H1 (cell line): ENCODE data around the gene ARHGEF39. TPM values are rescaled to one million over a fixed set of nuclear protein-coding genes. Genes with fewer than 3 reads are reported as not detected.

Experiments used
- CTCF ChIA-PET: fragments of 300-600 bp; sonication (Branson Sonifier 250); formaldehyde crosslinking; loops from one replicate; lab custom pipeline; 2021; ENCODE audit not compliant: partially characterized antibody; lab: Charles Lee
- POLR2A ChIA-PET: fragments of 300-600 bp; sonication (Branson Sonifier 250); formaldehyde crosslinking; loops from one replicate; lab custom pipeline; 2021; ENCODE audit warnings: inconsistent platforms; ENCODE audit not compliant: partially characterized antibody; lab: Charles Lee
- DNase-seq, 2 experiments: peaks; one replicate each; pipeline versions ENCODE4 v3.0.0 to v3.0.0-alpha.2; 2010 to 2022; ENCODE audit warnings: low spot score in 2 of 2, low read depth in 1 of 2, mixed read lengths in 1 of 2
- FAIRE-seq: peaks from 2 replicates; lab custom pipeline; 2011; peaks lifted over from hg19 to GRCh38; lab: Jason Lieb, UNC
- H2AFZ ChIP-seq: 2 replicates; pipeline ENCODE4 v1.8.1; 2012; ENCODE audit warnings: low read length, inconsistent platforms
- H2AK5ac ChIP-seq: 2 replicates; pipeline ENCODE4 v1.6.1; 2013; ENCODE audit warnings: low read depth, low read length
- H2BK120ac ChIP-seq: replicated peaks from 2 replicates; pipeline ENCODE3; 2013; ENCODE audit warnings: low read depth, low read length, inconsistent platforms
- H2BK12ac ChIP-seq: 2 replicates; pipeline ENCODE4 v1.6.1; 2013; ENCODE audit warnings: low read depth, low read length
- H2BK15ac ChIP-seq: 2 replicates; pipeline ENCODE4 v1.6.1; 2013; ENCODE audit warnings: low read length
- H2BK20ac ChIP-seq: 2 replicates; pipeline ENCODE4 v1.6.1; 2013; ENCODE audit warnings: low read length
- H2BK5ac ChIP-seq: 2 replicates; pipeline ENCODE4 v1.6.1; 2013; ENCODE audit warnings: low read depth, low read length
- H3K14ac ChIP-seq: 2 replicates; pipeline ENCODE4 v1.6.1; 2013; ENCODE audit warnings: inconsistent platforms; ENCODE audit not compliant: insufficient read length
- H3K18ac ChIP-seq: 2 replicates; pipeline ENCODE4 v1.6.1; 2013; ENCODE audit warnings: low read length; ENCODE audit errors: extremely low read depth
- H3K23ac ChIP-seq: 2 replicates; pipeline ENCODE4 v1.6.1; 2013; ENCODE audit warnings: inconsistent platforms; ENCODE audit not compliant: insufficient read length
- H3K23me2 ChIP-seq: 2 replicates; pipeline ENCODE4 v1.6.1; 2013; ENCODE audit warnings: low read depth, low read length
- H3K27ac ChIP-seq: 2 replicates; pipeline ENCODE4 v1.6.1; 2011; ENCODE audit warnings: low read depth, low read length, inconsistent platforms
- H3K27me3 ChIP-seq, 4 experiments: replicated peaks in 1 of 4; 1 replicate in 1 of 4; 2 replicates in 3 of 4; pipeline versions ENCODE4 v1.6.1 to v1.8.1; 2011 to 2013; ENCODE audit warnings: low read length in 3 of 4, mild to moderate bottlenecking in 3 of 4, inconsistent platforms in 2 of 4, mixed read lengths in 2 of 4, moderate library complexity in 1 of 4; ENCODE audit not compliant: control insufficient read depth in 3 of 4, insufficient read depth in 3 of 4; ENCODE audit errors: extremely low read depth in 1 of 4
- H3K36me3 ChIP-seq, 4 experiments: 2 replicates each; pipeline versions ENCODE4 v1.6.1 to v1.8.1; 2011 to 2013; ENCODE audit warnings: mild to moderate bottlenecking in 4 of 4, low read length in 3 of 4, moderate library complexity in 2 of 4, control low read depth in 1 of 4, inconsistent platforms in 1 of 4; ENCODE audit not compliant: insufficient read depth in 4 of 4, control insufficient read depth in 2 of 4
- H3K4ac ChIP-seq: replicated peaks from 2 replicates; pipeline ENCODE3; 2013; ENCODE audit warnings: low read length, low read depth, mixed read lengths, inconsistent platforms; ENCODE audit not compliant: insufficient read length
- H3K4me1 ChIP-seq, 4 experiments: replicated peaks in 1 of 4; 1 replicate in 1 of 4; 2 replicates in 3 of 4; pipeline versions ENCODE4 v1.6.1 to v1.8.1; 2011 to 2013; ENCODE audit warnings: low read length in 3 of 4, inconsistent platforms in 2 of 4, mixed read lengths in 1 of 4; ENCODE audit not compliant: insufficient read depth in 4 of 4, control insufficient read depth in 3 of 4
- H3K4me2 ChIP-seq, 2 experiments: 2 replicates each; pipeline versions ENCODE4 v1.6.1 to v1.8.1; 2011 to 2013; ENCODE audit warnings: low read depth in 2 of 2, low read length in 2 of 2, control low read depth in 1 of 2, inconsistent platforms in 1 of 2, mild to moderate bottlenecking in 1 of 2; ENCODE audit not compliant: insufficient read depth in 1 of 2
- H3K4me3 ChIP-seq, 4 experiments: fragments of 200-600, 300-600 bp in 1 of 4; sonication (generic), shearing (Covaris generic), sonication (Bioruptor Twin) in 1 of 4; 2 replicates each; pipeline versions ENCODE4 v1.5.1 to v1.8.1; 2011 to 2016; ENCODE audit warnings: low read length in 4 of 4, low read depth in 3 of 4, control low read depth in 2 of 4, inconsistent platforms in 2 of 4, mild to moderate bottlenecking in 2 of 4, mixed read lengths in 1 of 4, moderate library complexity in 1 of 4; ENCODE audit not compliant: insufficient read depth in 2 of 4; ENCODE audit errors: extremely low read depth in 1 of 4
- H3K56ac ChIP-seq: replicated peaks from 2 replicates; pipeline ENCODE3; 2013; ENCODE audit warnings: low read depth, mild to moderate bottlenecking, mixed read lengths, low read length, inconsistent platforms; ENCODE audit not compliant: insufficient read length
- H3K79me1 ChIP-seq: 2 replicates; pipeline ENCODE4 v1.6.1; 2013; ENCODE audit warnings: low read depth, low read length, control low read depth
- H3K79me2 ChIP-seq, 2 experiments: 2 replicates each; pipeline versions ENCODE4 v1.6.1 to v1.8.1; 2012 to 2013; ENCODE audit warnings: low read length in 2 of 2, mild to moderate bottlenecking in 2 of 2, inconsistent platforms in 1 of 2; ENCODE audit not compliant: insufficient read depth in 2 of 2, control insufficient read depth in 1 of 2
- H3K9ac ChIP-seq, 4 experiments: replicated peaks in 1 of 4; 1 replicate in 1 of 4; 2 replicates in 3 of 4; pipeline versions ENCODE4 v1.6.1 to v1.8.1; 2011 to 2013; ENCODE audit warnings: low read depth in 3 of 4, low read length in 3 of 4, control low read depth in 2 of 4, mild to moderate bottlenecking in 2 of 4, moderate library complexity in 2 of 4, inconsistent platforms in 1 of 4; ENCODE audit errors: extremely low read depth in 1 of 4
- H3K9me3 ChIP-seq, 2 experiments: 2 replicates each; pipeline versions ENCODE4 v1.6.1 to v1.8.1; 2012 to 2013; ENCODE audit warnings: mild to moderate bottlenecking in 2 of 2, moderate library complexity in 2 of 2, control low read depth in 1 of 2, inconsistent platforms in 1 of 2, low read depth in 1 of 2, low read length in 1 of 2, mixed read lengths in 1 of 2; ENCODE audit not compliant: insufficient read depth in 2 of 2
- H4K20me1 ChIP-seq, 2 experiments: replicated peaks in 1 of 2; 2 replicates each; pipeline versions ENCODE3 to v1.8.1; 2011 to 2013; ENCODE audit warnings: inconsistent platforms in 2 of 2, low read length in 2 of 2, mild to moderate bottlenecking in 1 of 2; ENCODE audit not compliant: insufficient read depth in 2 of 2, control insufficient read depth in 1 of 2
- H4K5ac ChIP-seq: 2 replicates; pipeline ENCODE4 v1.6.1; 2013; ENCODE audit warnings: low read length, low read depth, mixed read lengths, inconsistent platforms; ENCODE audit not compliant: insufficient read length
- H4K8ac ChIP-seq: 2 replicates; pipeline ENCODE4 v1.8.0; 2013; ENCODE audit warnings: mild to moderate bottlenecking, moderate library complexity, low read length, inconsistent platforms; ENCODE audit not compliant: insufficient read depth; ENCODE audit errors: extremely low read depth
- H4K91ac ChIP-seq: replicated peaks from 2 replicates; pipeline ENCODE3; 2013; ENCODE audit warnings: low read length, mixed read lengths, inconsistent platforms; ENCODE audit not compliant: insufficient read length
- BACH1 ChIP-seq: IDR thresholded peaks from 2 replicates; pipeline ENCODE4 v1.6.1; 2012; ENCODE audit warnings: low read length, improper control_type of control experiment
- BRCA1 ChIP-seq: IDR thresholded peaks from 2 replicates; pipeline ENCODE4 v1.6.1; 2012; ENCODE audit warnings: low read depth, low read length, improper control_type of control experiment
- HDAC6 ChIP-seq: IDR thresholded peaks from one replicate; pipeline ENCODE4 v1.7.1; 2012; ENCODE audit warnings: low read depth, mild to moderate bottlenecking, inconsistent platforms, low read length, moderate library complexity
- POLR2A ChIP-seq, 2 experiments: IDR thresholded peaks; 1 replicate in 1 of 2; 2 replicates in 1 of 2; pipeline ENCODE4 v1.6.1; 2011; ENCODE audit warnings: low read depth in 2 of 2, low read length in 2 of 2, mild to moderate bottlenecking in 2 of 2; ENCODE audit errors: control extremely low read depth in 1 of 2
- WGBS, 2 experiments: shearing (Covaris generic) in 1 of 2; methylation state at CpG; one replicate each; pipeline versions ENCODE4 v1.1.6 to v1.1.7; 2013 to 2015; ENCODE audit warnings: low lambda C conversion rate in 2 of 2, mixed read lengths in 2 of 2, inconsistent platforms in 1 of 2, low coverage in 1 of 2, missing lambda C conversion rate in 1 of 2; ENCODE audit not compliant: insufficient replicate concordance in 2 of 2, insufficient coverage in 1 of 2, insufficient read length in 1 of 2; ENCODE audit errors: extremely low coverage in 1 of 2, missing lambda C conversion rate in 1 of 2; 5-methylcytosine and 5-hydroxymethylcytosine counted together
- polyA plus RNA-seq, 7 experiments: library from polyadenylated mRNA; depleted of rRNA in 3 of 7; stranded (reverse) in 5 of 7; unstranded in 2 of 7; fragments of >200 nt in 5 of 7; fragments of 200-250 nt in 2 of 7; gene quantifications; 1 replicate in 5 of 7; 2 replicates in 1 of 7; 4 replicates in 1 of 7; pipeline versions ENCODE4 v1.2.1 to v1.2.3, GENCODE V29; 2011 to 2013; ENCODE audit warnings: missing spikeins in 2 of 7, mixed read lengths in 2 of 7
- total RNA-seq: library from RNA; stranded (reverse); fragmentation: NEBNext Ultra II Directional; extraction: Animal tissue kit (Norgen Biotek cat#: 25700); gene quantifications from 2 replicates; pipeline ENCODE4 v1.2.1, GENCODE V29; 2021

Gene ARHGEF39
- total and polyA plus RNA-seq, 2 of the 8 experiments (the other 6 are each of a cell fraction or from before 2014, with no cell fraction given), result 18.6 to 18.7 TPM

DNA sequence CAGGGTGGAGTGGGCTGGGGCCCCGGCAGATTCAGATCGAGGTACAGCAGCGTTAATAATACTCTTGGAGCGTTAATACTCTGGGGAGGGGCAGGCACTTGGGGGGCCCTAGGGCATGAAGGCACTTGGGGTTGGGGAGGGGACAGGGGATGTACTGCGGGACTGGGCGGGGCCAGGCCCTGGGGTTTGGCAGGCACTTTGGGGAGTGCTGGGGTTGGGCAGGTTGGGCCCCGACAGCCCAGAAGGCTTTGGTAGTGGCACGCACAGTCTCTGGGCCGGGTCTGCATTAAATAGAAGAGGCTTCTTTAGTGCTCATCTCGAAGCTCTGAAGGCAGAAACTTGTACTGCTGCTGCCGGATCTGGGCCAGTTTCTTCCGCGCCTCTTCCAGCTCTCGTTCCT lies 32.5 kb upstream of the ARHGEF39 start:
- no peak overlapping the region for H3K23ac ChIP-seq
- no peak overlapping the region for H3K56ac ChIP-seq
- H2BK12ac ChIP-seq, result no peak overlapping the region
- no peak for DNase-seq
- no peak for FAIRE-seq
- no peaks in the 10 kb centered on the region for H3K79me1 ChIP-seq
- no peak overlapping the region for H3K27ac ChIP-seq
- ChIA-PET POLR2A (interaction anchor here (2.1 to 14.9 kb wide), 4 partner anchors 9 to 51 kb away, joined by 9 to 158 read pairs (median 12); partner anchors contain the start of genes CREB3 and TLN1), CTCF (interaction anchor here (1.2 to 14.1 kb wide), 23 partner anchors 9 to 208 kb away, joined by 3 to 347 read pairs (median 16); partner anchors contain the start of genes ARHGEF39, CA9, CCDC107 and CREB3)
- peaks cover 28 to 44% (median 42%) of the 10 kb centered on the region in 4 experiments for H3K36me3 ChIP-seq
- no peaks in the 10 kb centered on the region for H3K27me3 ChIP-seq
- no peak overlapping the region for H2BK120ac ChIP-seq
- no peak overlapping the region for H3K4ac ChIP-seq
- no peaks in the 10 kb centered on the region for H3K9me3 ChIP-seq
- no peak overlapping the region for H2AK5ac ChIP-seq
- no peak overlapping the region for H2AFZ ChIP-seq
- no peak overlapping the region for H3K4me2 ChIP-seq
- 95% methylated on average over 12 of the region's 14 CpGs; no CpG with 5 or more reads in 1 of the 2 experiments for WGBS, 2 experiments
- H2BK15ac ChIP-seq, result no peak overlapping the region
- H3K4me3 ChIP-seq, result no peak overlapping the region
- H4K91ac ChIP-seq, result no peak overlapping the region
- H4K8ac ChIP-seq, result no peak overlapping the region
- H3K79me2 ChIP-seq, result no peaks in the 10 kb centered on the region
- no peak overlapping the region for H4K5ac ChIP-seq
- no peak overlapping the region for H3K18ac ChIP-seq
- H2BK5ac ChIP-seq, result no peak overlapping the region
- H2BK20ac ChIP-seq, result no peak overlapping the region
- no peaks in the 10 kb centered on the region for H3K4me1 ChIP-seq
- no peak overlapping the region for H3K14ac ChIP-seq
- no peaks in the 10 kb centered on the region for H3K23me2 ChIP-seq
- H3K9ac ChIP-seq, result no peak overlapping the region
- peaks cover 3 to 7% of the 10 kb centered on the region in 2 experiments for H4K20me1 ChIP-seq
- TF ChIP-seq POLR2A (IDR thresholded peaks at IDR 0.05; ENCODE audit: control extremely low read depth in 1 of 2, low read depth in 2 of 2, low read length in 2 of 2) (no peak), BRCA1 (no peak), BACH1 (no peak), HDAC6 (no peak)
